ENCODE measurements around the gene LILRB1.
"Not testable (repeated sequence)": the region's sequence is repeated elsewhere in the genome, so short reads cannot be mapped to it uniquely, and the experiment has no call there.

LILRB1 gene

DNA sequence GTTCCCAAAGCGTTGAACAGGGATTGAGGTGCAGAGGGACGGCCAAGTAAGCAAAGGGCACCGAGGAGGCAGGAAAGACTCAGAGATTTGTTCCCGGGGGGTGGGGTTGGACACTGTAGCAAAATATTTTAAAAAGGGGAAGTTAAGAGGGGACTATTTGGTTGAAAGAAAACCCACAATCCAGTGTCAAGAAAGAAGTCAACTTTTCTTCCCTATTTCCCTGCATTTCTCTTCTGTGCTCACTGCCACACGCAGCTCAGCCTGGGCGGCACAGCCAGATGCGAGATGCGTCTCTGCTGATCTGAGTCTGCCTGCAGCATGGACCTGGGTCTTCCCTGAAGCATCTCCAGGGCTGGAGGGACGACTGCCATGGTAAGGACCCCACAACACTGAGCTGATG lies at the start of gene LILRB1:
Gene LILRB1, plus strand, starts transcription at position 223 of the 400 bp plus-strand sequence. CDS start 590 bp downstream, outside the sequence.
- DNase-seq: not testable (repeated sequence)

DNA sequence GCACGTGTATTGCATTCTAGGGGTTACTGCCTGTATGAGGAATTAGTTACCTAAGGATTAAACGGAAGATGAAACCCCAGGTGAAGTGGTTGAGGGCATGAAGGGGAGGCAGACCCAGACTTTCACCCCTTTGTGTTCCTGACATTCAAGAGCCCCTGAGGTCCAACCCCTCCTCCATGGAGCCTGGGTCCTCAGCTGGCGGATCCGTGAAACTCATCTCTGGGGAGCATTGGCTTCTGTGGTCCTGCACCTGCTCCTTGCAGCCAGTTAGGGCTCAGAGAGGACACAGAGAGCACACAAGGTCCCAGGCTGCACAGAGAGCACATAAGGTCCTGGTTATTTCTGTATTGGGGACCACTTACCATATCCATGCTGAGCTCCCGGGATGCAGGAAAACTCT lies 43.9 kb upstream of the LILRB1 start:
- DNase-seq: no peak

DNA sequence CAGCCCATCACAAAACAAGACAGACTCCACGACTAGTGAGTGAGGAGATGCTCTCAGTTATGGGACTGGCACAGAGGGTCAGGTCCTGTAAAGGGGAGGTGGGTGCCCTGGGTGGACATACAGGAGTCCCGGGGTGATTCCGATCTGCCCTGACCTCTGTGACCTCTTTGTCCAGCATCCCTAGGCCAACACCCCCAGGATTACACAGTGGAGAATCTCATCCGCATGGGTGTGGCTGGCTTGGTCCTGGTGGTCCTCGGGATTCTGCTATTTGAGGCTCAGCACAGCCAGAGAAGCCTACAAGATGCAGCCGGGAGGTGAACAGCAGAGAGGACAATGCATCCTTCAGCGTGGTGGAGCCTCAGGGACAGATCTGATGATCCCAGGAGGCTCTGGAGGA lies 43.3 kb upstream of the LILRB1 start:
- no peak for DNase-seq

DNA sequence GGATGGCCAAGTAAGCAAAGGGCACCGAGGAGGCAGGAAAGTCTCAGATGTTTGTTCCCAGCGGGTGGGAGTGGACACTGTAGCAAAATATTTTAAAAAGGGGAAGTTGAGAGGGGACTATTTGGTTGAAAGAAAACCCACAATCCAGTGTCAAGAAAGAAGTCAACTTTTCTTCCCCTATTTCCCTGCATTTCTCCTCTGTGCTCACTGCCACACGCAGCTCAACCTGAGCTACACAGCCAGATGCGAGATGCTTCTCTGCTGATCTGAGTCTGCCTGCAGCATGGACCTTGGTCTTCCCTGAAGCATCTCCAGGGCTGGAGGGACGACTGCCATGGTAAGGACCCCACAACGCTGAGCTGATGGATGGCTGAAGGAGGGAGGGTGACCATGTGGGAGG lies 36.8 kb upstream of the LILRB1 start, which contains the start of gene LILRA1:
Gene LILRA1, plus strand, starts transcription at position 188 of the 400 bp plus-strand sequence. CDS start 613 bp downstream, outside the sequence.
- DNase-seq: not testable (repeated sequence)

DNA sequence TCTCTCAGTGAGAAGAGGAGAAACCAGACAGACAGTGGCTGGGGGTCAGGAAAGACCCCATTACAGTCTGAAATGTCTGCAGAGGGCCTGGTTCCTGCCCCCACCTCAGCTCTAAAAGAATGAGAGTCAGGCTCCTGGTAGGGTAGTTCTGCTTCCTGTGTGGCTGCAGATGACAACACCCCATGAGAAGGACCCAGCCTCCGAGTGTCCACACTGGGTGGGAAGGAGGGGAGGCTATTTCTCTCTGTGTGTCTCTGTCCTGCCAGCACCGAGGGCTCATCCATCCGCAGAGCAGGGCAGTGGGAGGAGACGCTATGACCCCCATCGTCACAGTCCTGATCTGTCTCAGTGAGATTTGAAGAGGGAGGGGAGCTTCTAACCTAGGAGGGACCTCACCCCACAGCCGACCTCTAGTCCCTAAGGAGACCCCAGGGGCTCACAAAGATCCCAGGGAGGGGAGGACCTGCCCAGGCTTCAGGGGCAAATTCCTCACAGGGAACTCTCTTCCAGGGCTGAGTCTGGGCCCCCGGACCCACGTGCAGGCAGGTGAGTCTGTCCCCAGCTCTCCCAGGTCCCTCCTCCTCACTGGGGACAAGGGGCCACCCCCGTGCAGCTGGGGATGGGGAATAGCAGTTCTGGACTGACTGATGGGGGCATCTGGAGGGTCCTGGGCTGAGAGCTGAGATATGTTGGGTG lies 36.2 kb upstream of the LILRB1 start:
- not testable (repeated sequence) for DNase-seq

DNA sequence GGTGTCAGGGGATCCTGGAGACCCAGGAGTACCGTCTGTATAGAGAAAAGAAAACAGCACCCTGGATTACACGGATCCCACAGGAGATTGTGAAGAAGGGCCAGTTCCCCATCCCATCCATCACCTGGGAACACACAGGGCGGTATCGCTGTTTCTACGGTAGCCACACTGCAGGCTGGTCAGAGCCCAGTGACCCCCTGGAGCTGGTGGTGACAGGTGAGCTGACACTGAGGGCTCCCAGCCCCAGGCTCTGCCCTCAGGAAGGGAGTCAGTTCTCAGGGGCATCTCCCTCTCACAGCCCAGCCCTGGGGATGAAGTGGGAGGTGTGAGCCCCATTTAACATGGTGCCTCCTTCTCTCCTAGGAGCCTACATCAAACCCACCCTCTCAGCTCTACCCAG lies 35.5 kb upstream of the LILRB1 start:
- no peak for DNase-seq

DNA sequence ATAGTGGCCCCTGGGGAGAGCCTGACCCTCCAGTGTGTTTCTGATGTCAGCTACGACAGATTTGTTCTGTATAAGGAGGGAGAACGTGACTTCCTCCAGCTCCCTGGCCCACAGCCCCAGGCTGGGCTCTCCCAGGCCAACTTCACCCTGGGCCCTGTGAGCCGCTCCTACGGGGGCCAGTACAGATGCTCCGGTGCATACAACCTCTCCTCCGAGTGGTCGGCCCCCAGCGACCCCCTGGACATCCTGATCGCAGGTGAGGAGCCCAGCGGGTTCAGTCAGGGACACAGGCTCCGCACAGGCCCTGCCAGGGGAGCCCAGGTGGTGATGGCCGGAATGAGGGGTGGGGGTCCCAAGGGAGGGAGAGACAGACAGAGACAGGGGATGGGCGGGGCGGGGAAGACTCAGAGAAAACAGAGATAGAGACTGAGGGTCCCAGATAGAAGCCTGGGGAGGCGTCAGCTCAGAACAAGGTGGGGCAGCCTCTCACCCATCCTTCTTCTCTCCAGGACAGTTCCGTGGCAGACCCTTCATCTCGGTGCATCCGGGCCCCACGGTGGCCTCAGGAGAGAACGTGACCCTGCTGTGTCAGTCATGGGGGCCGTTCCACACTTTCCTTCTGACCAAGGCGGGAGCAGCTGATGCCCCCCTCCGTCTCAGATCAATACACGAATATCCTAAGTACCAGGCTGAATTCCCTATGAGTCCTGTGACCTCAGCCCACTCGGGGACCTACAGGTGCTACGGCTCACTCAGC lies 34.4 kb upstream of the LILRB1 start:
- not testable (repeated sequence) for DNase-seq

DNA sequence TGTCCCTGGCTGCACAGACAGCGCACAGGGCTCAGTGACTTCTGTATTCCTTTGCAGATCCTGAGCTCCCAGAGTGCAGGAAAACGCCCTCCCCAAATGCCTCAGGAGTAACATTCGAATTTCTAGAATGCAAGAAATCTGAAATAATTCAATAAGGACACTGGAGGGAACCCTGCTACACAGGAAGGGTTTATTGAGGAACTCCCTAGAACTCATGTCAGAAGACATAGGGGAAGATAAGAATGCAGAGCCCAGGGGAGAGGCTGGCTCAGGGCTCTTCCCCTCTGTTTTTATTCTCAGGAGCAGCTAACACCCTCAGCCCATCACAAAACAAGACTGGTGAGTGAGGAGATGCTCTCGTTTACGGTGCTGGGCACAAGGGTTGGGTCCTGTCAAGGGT lies 30.1 kb upstream of the LILRB1 start:
- no peak for DNase-seq

DNA sequence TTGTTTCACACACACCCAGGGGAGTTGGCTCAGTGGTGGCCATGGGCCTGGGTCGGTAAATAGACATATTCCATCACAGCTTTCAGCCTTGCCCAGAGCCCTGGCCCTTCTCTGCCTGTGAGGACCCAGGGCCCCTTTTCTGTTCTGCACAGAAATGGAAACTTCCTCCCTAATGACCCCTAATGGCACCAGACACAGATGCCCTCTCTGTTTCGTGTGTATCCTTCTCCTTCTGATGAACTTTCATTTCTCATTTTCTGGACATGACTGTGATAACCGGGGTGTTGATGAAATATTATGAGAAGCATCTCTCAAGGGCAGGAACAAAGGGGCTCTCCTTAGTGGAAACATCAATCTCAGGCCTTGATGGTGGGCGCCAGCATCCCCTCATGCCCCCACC lies 24.1 kb upstream of the LILRB1 start:
- DNase-seq: no peak

DNA sequence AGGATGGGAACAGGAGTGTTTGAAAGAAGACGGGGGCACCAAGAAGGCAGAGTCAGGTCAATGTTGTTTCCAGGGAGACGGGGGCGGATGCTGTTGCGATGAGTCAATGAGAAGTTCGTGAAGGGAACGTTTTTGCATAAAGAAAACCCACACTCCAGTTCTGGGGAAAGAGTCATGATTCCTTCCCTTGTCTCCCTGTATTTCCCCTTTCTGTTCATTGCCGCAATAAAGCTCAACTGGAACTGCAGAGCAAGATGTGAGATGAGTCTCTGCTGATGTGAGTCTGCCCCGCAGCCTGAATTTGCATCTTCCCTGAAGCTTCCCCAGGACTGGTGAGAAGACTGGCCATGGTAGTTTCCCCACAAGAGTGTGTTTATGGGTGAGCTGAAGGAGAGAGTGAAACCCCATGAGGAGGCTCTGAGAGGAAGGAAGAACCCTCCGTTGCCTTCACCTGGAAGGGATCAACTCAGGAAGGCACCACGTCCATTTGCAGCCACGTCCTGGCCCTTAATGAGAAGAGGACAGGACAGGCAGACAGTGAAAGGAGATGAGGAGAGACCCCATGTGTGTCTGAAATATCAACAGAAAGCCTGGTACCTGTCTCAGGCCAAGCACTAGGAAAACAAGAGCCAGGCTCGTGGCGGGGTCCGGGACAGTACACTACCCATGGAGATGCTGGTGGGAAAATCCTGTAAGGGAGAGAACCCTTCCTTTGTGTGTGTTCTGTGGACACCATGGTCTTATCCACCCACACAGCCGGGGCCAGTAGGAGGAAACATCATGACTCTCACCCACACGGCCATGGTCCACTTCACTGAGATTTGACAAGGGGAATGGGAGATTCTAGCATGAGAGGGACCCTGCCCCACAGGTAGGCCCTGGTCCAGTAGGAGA lies 23.1 kb upstream of the LILRB1 start:
- no peak for DNase-seq

DNA sequence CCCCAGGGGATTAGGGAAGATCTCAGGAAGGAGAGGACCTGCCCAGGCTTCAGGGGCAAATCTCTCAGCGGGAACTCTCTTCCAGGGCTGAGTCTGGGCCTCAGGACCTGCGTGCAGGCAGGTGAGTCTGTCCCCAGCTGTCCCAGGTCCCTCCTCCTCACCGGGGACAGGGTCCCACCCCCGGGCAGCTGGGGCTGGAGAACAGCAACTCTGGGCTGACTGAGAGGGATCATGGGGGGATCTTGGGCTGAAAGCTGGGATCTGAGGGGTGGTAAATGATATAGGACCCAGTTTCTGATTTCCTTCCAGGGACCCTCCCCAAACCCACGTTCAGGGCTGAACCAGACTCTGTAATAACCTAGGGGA lies 22.5 kb upstream of the LILRB1 start:
- no peak for DNase-seq

DNA sequence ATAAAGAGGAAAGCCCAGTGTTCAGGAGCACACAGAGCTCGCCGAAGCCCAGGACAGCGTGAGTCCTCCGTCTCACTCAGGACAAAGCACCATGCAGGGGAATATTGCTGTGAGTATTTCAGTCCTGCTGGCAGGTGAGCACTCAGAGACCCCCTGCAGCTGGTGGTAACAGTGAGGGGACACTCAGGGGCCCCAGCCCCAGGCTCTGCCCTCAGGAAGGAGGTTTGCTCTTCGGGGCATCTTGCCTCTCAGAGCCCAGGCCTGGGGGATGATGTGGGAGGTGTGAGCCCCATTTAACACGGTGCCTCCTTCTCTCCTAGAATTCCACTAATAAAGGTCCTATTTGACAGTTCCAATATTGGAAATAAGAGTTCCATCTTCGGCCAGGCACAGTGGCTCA lies 22.1 kb upstream of the LILRB1 start:
- DNase-seq: no peak

DNA sequence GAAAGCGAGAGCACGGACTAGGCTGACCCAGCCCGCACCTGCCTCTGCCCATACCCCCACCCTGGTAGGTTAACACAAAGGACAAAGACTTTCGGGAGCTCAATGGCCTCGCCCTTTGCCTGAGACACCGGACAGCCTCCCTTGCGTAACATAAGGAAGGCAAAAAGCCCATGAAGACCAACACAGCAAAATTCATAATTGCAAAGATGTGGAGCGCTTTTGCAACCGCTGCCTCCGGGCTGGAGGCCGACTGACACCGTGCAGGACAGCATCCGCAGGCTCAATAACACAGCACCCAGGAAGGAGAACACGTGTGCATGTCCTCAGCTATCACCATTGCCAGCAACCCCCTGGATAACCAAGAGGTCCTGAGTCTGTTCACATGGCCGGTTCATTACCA lies 21.5 kb upstream of the LILRB1 start:
- DNase-seq: no peak

DNA sequence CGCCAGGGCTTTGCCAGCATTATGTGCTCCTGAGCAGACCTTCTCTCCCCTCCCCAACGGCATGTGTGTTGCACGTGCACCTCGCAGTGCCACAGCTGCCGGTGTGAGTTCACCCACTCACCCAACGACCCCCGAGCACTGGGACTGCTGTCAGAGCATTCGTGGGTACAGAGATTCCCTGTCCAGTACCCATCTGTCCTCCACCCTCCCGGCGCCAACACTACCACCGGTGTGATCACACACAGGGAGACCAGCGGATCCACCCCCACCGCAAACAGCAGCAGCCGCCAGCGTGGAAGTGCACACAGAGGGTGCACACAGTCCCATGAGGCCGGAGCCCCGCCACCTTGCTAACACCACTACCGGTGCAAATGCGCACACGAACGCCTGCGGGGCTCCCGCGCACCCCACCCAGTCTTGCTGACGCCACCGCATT lies 20.9 kb upstream of the LILRB1 start:
- no peak for DNase-seq

DNA sequence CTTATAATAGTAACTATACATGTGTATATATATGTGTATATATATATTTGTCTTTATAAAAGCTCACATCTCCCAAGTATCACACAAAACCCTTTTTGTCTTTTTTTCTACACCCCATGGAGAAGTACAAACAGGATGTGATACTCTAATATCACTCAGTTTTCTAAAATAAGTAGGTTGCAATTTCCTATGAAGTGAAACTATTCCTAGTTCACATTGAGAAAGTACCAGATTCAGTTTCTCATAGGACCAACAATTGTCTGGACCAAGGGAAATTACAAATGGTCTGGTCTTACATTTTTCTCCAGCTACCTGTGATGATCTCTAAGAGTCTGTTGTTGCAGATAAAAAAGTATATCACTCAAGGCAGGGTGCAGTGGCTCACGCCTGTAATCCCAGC lies 17.9 kb upstream of the LILRB1 start:
- no peak for DNase-seq

DNA sequence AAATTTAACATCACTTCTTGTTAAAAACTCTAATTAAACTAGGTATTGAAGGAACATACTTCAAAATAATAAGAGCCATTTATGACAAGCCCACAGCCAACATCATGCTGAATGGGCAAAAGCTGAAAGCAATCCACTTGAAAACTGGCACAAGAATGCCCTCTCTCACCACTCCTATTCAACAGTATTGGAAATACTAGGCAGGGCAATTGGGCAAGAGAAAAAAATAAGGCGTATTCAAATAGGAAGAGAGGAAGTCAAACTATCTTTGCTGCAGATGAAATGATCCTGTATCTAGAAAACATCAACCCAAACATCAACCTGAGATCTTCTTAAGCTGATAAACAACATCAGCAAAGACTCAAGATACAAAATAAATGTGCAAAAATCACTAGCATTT lies 15.6 kb upstream of the LILRB1 start:
- no peak for DNase-seq

DNA sequence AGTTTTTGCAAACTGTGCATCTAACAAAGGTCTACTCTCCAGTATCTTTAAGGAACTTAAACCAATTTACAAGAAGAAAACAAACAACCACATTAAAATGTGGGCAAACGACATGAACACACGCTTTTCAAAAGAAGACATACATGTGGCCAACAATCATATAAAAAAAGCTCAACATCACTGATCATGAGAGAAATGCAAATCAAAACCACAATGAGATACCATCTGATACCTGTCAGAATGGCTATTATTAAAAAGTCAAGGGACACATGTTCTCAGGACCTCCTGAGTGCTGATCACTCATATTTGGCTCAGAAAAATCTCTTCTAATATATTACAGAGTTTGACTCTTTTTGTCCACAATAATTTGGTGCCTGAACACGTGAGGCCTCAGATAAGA lies 14.2 kb upstream of the LILRB1 start:
- DNase-seq: no peak

DNA sequence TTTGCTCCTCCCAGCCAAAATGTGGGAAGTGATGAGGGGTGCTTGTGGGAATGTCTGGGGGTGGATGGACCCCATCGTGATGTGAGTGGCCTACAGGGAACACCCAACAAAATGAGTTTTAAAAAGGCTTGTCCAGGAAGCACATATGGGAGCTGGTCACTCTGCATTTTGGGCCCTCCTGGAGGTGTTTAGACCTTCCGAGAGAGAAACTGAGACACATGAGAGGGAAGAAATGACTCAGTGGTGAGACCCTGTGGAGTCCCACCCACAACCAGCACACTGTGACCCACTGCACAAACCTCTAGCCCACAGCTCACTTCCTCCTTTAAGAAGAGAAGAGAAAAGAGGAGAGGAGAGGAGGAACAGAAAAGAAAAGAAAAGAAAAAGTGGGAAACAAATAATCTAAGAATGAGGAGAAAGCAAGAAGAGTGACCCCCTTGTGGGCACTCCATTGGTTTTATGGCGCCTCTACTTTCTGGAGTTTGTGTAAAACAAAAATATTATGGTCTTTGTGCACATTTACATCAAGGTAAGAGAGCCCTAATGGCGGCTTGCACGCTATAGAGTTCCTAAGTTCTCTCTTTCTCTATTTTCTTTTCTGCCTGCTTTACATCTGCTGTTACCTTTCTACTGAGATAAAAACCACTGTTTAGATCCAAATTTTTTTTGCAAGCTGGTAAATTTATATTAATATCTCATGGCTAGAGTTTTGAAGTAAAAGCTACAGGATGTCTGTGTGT lies 13.3 kb upstream of the LILRB1 start:
- no peak for DNase-seq

DNA sequence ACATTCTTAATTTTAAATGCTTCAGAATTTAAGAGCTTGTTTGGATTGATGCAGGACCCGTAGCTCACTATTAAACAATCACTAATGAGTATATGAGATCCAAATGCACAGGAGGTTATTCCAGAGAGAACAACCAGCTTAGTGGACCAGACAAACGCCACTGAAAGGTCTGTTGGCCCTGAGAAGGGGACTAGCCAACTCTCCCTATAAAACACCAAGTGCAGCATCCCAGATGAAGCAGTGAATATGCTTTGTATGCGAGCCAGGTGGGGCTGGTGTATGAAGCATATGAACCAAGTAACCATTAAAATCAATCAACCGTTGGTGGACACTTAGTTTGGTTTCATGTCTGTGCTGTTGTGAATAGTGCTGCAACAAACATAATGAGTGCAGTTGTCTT lies 9.8 kb upstream of the LILRB1 start:
- DNase-seq: no peak

DNA sequence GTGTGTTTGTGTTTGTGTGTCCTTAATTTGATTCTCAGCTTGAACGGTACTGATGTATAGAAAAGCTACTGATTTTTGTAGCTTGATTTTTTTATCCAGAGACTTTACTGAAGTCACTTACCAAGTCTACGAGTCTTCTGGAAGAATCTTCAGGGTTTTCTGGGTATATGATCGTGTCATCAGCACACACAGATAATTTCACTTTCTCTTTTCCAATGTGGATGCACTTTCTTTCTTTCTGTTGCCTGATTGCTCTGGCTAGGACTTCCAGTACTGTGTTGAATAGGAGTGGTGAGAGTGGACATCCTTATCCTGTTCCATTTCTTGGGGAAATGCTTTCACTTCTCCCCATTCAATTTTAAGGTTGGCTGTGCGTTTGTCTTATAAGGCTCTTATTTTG lies 7.9 kb upstream of the LILRB1 start:
- DNase-seq: no peak

DNA sequence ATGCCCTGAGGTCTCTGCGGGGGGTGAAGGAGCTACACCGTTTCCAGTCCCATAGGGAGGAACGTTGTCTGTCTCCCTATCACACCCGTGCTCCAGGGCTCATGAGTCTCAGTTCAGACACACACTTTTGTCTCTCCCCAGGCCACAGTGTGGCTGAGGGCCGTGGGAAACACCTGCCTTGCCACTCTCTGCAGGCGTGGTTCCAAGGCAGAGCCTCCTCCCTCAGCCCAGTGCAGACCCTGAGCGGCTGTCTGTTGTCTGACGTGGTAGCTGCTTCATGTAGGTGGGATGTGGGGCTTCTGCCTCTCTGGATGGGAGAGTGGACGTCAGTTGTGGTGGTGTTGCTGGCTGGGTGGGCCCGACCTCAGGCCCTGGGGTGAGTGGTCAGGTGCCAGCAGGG lies 6.0 kb upstream of the LILRB1 start:
- not testable (repeated sequence) for DNase-seq

DNA sequence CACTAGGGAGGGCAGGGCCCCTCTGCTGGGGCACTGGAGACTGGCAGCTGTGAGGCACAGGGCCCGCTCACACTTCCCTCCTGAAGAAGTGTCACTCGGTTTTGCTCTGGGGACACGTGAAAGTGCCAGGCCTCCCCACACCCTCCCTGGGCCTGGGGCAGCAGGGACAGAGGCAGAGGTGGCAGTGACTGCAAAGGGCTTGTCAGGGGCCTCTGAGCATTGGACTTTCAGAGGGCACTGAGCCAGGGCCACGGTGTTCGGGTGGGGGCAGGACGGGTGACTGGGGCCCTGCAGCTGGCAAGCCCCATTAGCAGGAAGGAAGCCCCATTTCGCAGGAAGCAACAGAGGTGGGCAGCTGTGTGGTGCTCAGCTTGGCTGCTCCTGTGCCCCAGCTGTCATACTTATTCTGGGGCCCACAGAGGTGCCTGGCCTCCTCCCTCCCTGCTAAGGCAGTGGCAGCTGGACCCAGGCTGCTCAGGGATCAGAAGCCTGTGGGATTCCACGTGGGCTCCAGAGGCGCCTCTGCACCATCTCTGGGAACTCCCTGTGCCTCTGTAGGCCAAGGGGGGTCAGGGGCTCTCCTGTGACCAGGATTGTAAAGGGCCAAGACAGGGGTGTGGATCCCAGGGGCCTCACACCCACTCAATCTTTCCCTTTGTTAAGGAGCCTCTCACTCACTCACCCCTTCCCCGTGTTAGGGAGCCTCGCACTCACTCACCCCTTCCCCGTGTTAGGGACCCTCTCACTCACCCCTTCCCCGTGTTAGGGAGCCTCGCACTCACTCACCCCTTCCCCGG lies 5.2 kb upstream of the LILRB1 start:
- DNase-seq: not testable (repeated sequence)

All from NCI-H774 (cell line).